Trophoblast cell (in vitro differentiated cells and primary cell): Measurements from ENCODE around the gene ADARB2.

Source experiments
- DNase-seq, 2 donors: peaks; one replicate each; pipeline ENCODE4 v3.0.0-alpha.2; 2016
- H2AFZ ChIP-seq: 2 replicates; pipeline ENCODE4 v1.6.1; 2013; ENCODE audit warnings: low read length, moderate library complexity, mild to moderate bottlenecking; ENCODE audit not compliant: insufficient read depth, poor library complexity
- H2AK5ac ChIP-seq: 2 replicates; pipeline ENCODE4 v1.6.1; 2013; ENCODE audit warnings: mild to moderate bottlenecking, low read length
- H2BK120ac ChIP-seq: 2 replicates; pipeline ENCODE4 v1.6.1; 2013; ENCODE audit warnings: low read length, mild to moderate bottlenecking, moderate library complexity; ENCODE audit not compliant: insufficient read depth, poor library complexity
- H2BK12ac ChIP-seq: 2 replicates; pipeline ENCODE4 v1.6.1; 2013; ENCODE audit warnings: mild to moderate bottlenecking, low read length, moderate library complexity
- H2BK5ac ChIP-seq: 2 replicates; pipeline ENCODE4 v1.6.1; 2013; ENCODE audit warnings: low read length, low read depth, moderate library complexity, mild to moderate bottlenecking; ENCODE audit not compliant: poor library complexity
- H3K14ac ChIP-seq: 2 replicates; pipeline ENCODE4 v1.6.1; 2013; ENCODE audit warnings: mild to moderate bottlenecking, low read length
- H3K18ac ChIP-seq: 2 replicates; pipeline ENCODE4 v1.6.1; 2013; ENCODE audit warnings: mild to moderate bottlenecking, low read length
- H3K23ac ChIP-seq: 2 replicates; pipeline ENCODE4 v1.6.1; 2013; ENCODE audit warnings: low read length
- H3K27ac ChIP-seq: 2 replicates; pipeline ENCODE4 v1.5.1; 2013; ENCODE audit warnings: low read depth, mild to moderate bottlenecking, inconsistent platforms, low read length, moderate library complexity
- H3K27me3 ChIP-seq: 2 replicates; pipeline ENCODE4 v1.6.1; 2013; ENCODE audit warnings: inconsistent platforms, mild to moderate bottlenecking, low read length, moderate library complexity; ENCODE audit not compliant: insufficient read depth
- H3K36me3 ChIP-seq, 2 experiments: 1 replicate in 1 of 2; 2 replicates in 1 of 2; pipeline ENCODE4 v1.6.1; 2013; ENCODE audit warnings: low read length in 2 of 2, mild to moderate bottlenecking in 2 of 2, moderate library complexity in 1 of 2; ENCODE audit not compliant: insufficient read depth in 2 of 2, control insufficient read depth in 1 of 2
- H3K4ac ChIP-seq: 2 replicates; pipeline ENCODE4 v1.6.1; 2013; ENCODE audit warnings: low read depth, mild to moderate bottlenecking, low read length, moderate library complexity
- H3K4me1 ChIP-seq, 2 experiments: 1 replicate in 1 of 2; 2 replicates in 1 of 2; pipeline ENCODE4 v1.6.1; 2013; ENCODE audit warnings: low read length in 2 of 2, mild to moderate bottlenecking in 2 of 2, moderate library complexity in 1 of 2; ENCODE audit not compliant: insufficient read depth in 2 of 2, control insufficient read depth in 1 of 2
- H3K4me2 ChIP-seq: 2 replicates; pipeline ENCODE4 v1.6.1; 2013; ENCODE audit warnings: inconsistent platforms, mild to moderate bottlenecking, low read length, moderate library complexity
- H3K4me3 ChIP-seq: 2 replicates; pipeline ENCODE4 v1.5.1; 2013; ENCODE audit warnings: mild to moderate bottlenecking, low read depth, low read length, inconsistent platforms
- H3K79me1 ChIP-seq: one replicate; pipeline ENCODE4 v1.6.1; 2013; ENCODE audit warnings: low read length
- H3K79me2 ChIP-seq: 2 replicates; pipeline ENCODE4 v1.6.1; 2013; ENCODE audit warnings: low read length, mild to moderate bottlenecking; ENCODE audit not compliant: control insufficient read depth, insufficient read depth, poor library complexity
- H3K9ac ChIP-seq: 2 replicates; pipeline ENCODE4 v1.6.1; 2013; ENCODE audit warnings: mild to moderate bottlenecking, low read length
- H3K9me3 ChIP-seq: 2 replicates; pipeline ENCODE4 v1.6.1; 2013; ENCODE audit warnings: low read depth, mild to moderate bottlenecking, control low read depth, inconsistent platforms, low read length; ENCODE audit not compliant: insufficient read depth
- H4K12ac ChIP-seq: 2 replicates; pipeline ENCODE4 v1.6.1; 2013; ENCODE audit warnings: low read depth, mild to moderate bottlenecking, low read length, moderate library complexity
- H4K8ac ChIP-seq: 2 replicates; pipeline ENCODE4 v1.6.1; 2013; ENCODE audit warnings: low read depth, mild to moderate bottlenecking, low read length, moderate library complexity
- H4K91ac ChIP-seq: one replicate; pipeline ENCODE4 v1.6.1; 2013; ENCODE audit warnings: low read depth, mild to moderate bottlenecking, low read length, moderate library complexity
- WGBS: extraction: QIAGEN DNeasy Blood & Tissue Kit; methylation state at CpG from one replicate; pipeline ENCODE4 v1.1.7; 2013; ENCODE audit warnings: missing lambda C conversion rate; ENCODE audit not compliant: insufficient read length, insufficient coverage; ENCODE audit errors: extremely low coverage; 5-methylcytosine and 5-hydroxymethylcytosine counted together

The ADARB2 gene

DNA sequence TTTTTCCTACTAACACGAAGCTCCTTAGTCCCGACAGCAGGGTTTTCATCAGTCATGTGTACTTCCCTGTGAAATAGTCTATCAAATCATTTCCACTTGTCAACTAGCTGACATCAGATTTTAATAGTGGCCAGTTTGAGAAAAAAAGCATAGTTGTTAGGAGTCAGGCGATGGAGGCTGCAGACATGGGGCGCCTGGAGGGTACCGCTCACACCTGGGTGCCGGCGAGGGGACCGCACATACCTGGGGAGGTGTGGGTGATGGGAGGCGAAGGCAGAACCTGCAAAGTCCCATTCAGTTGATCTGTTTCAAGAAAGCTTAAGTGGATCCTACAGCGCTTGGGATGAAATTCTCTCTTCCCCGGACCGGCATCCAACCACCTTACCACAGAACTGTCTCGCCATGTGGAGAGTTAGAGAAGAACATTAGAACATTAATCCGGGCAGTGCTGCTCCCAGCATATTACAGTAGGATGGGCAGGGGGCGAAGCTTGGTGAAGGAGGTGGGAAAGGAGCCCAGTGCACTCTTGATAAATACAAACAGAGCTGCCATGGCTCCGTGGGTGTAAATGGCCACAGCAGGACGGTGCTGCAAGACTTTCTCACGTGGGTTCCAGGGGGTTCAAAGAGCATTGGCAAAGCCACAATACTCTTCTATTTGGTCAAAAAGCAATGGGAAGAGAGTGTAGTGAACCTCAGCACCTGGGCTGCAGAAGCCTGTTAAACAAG lies 24.2 kb downstream of the ADARB2 start:
- Histone ChIP-seq H2BK5ac (no peak overlapping the region), H3K4me3 (no peak overlapping the region), H2BK120ac (no peak overlapping the region), H4K91ac (no peak overlapping the region), H4K12ac (no peak overlapping the region), H3K9me3 (no peaks in the 10 kb centered on the region), H2AFZ (no peak overlapping the region), H3K36me3 (no peaks in the 10 kb centered on the region), H3K4me1 (peaks cover 0 to 2% of the 10 kb centered on the region in 2 experiments), H2AK5ac (no peak overlapping the region), H3K14ac (no peak overlapping the region), H3K23ac (no peak overlapping the region), H3K4me2 (no peak overlapping the region), H3K18ac (no peak overlapping the region), H3K79me1 (no peaks in the 10 kb centered on the region), H3K4ac (no peak overlapping the region), H3K9ac (no peak overlapping the region), H3K79me2 (no peaks in the 10 kb centered on the region), H4K8ac (no peak overlapping the region), H2BK12ac (no peak overlapping the region), H3K27ac (no peak overlapping the region), H3K27me3 (no peaks in the 10 kb centered on the region)
- DNase-seq = no peak
- whole genome bisulfite sequencing = no CpG with 5 or more reads among the region's 18 CpGs

DNA sequence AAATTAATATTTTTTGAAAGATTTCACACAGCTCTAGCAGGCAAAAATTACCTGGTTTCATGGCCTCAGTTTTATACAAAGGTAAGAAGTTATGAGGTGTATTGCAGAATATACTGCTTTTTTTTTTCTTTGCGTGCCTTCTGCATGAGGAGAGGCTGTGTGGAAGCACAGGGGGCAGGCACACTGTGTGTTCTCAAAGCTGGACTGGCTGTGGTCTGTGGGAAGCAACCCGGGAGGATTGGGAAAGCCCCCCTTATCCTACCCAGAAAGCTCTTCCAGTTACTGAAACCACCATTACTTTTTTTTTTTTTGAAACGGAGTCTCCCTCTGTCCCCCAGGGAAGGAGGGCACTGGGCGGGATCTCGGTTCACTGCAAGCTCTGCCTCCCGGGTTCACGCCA lies 25.0 kb downstream of the ADARB2 start:
- Histone ChIP-seq H3K4ac (no peak overlapping the region), H3K23ac (no peak overlapping the region), H4K8ac (no peak overlapping the region), H2BK12ac (no peak overlapping the region), H2BK120ac (no peak overlapping the region), H3K4me3 (no peak overlapping the region), H4K12ac (no peak overlapping the region), H3K36me3 (no peaks in the 10 kb centered on the region), H3K27me3 (no peaks in the 10 kb centered on the region), H2BK5ac (no peak overlapping the region), H3K4me2 (no peak overlapping the region), H3K9ac (no peak overlapping the region), H3K9me3 (no peaks in the 10 kb centered on the region), H4K91ac (no peak overlapping the region), H3K18ac (no peak overlapping the region), H3K79me2 (no peaks in the 10 kb centered on the region), H2AK5ac (no peak overlapping the region), H3K79me1 (no peaks in the 10 kb centered on the region), H3K14ac (no peak overlapping the region), H3K4me1 (peaks cover 0 to 2% of the 10 kb centered on the region in 2 experiments), H3K27ac (no peak overlapping the region), H2AFZ (no peak overlapping the region)
- no peak for DNase-seq
- no CpG with 5 or more reads among the region's 7 CpGs for WGBS

DNA sequence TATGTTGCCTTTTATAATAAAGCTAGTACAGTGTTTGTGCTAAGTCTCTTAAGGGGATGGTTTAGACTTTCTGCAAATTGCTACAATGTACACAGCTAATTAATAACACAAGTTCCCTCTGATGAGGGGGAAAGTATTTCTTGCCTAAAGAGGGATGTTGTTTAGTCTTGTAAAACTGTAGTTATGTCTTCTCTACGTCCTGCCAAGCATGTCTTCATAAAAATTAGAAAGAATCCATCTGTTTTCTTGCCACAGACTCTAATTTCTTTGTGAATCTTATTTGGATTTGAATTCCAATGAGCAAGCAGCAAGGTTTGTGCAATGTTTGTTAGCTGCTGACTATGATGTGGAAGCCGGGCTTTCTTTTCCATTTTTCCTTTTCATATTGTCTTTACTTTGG lies 28.2 kb downstream of the ADARB2 start:
- H3K9ac ChIP-seq = no peak overlapping the region
- no peak overlapping the region for H2BK5ac ChIP-seq
- no peaks in the 10 kb centered on the region for H3K79me1 ChIP-seq
- no peaks in the 10 kb centered on the region for H3K27me3 ChIP-seq
- no peak for DNase-seq
- no peak overlapping the region for H4K91ac ChIP-seq
- H2BK12ac ChIP-seq = no peak overlapping the region
- H3K23ac ChIP-seq = no peak overlapping the region
- H4K8ac ChIP-seq = no peak overlapping the region
- no peaks in the 10 kb centered on the region for H3K4me1 ChIP-seq
- no peak overlapping the region for H2AK5ac ChIP-seq
- no peak overlapping the region for H4K12ac ChIP-seq
- H3K4ac ChIP-seq = no peak overlapping the region
- no peaks in the 10 kb centered on the region for H3K36me3 ChIP-seq
- H3K9me3 ChIP-seq = peaks cover 6% of the 10 kb centered on the region
- WGBS = no CpG with 5 or more reads among the region's 2 CpGs
- H3K18ac ChIP-seq = no peak overlapping the region
- no peak overlapping the region for H3K4me2 ChIP-seq
- H3K4me3 ChIP-seq = no peak overlapping the region
- no peak overlapping the region for H3K14ac ChIP-seq
- H3K27ac ChIP-seq = no peak overlapping the region
- no peaks in the 10 kb centered on the region for H3K79me2 ChIP-seq
- H2AFZ ChIP-seq = no peak overlapping the region
- H2BK120ac ChIP-seq = no peak overlapping the region

DNA sequence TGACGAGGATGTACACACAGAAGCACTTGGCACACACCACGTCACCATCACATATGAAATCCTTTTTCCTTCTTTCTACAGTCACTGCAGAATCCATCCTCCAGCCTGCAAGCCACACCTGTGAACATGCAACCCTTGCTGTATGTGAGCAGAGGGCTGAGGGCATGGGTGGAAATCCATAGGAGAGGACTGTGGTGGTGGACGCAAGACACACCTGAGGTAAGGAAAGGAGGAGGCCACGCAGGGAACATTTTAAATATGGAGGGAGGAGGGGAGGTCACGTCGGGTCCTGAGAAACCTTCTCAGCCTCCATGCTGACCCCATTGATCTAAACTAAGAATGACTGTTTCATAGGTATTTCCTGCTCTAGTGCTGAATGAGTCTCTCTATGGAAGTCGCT lies 28.6 kb downstream of the ADARB2 start:
- H3K9ac ChIP-seq = no peak overlapping the region
- H3K4me1 ChIP-seq = no peaks in the 10 kb centered on the region
- H3K18ac ChIP-seq = no peak overlapping the region
- H4K12ac ChIP-seq = no peak overlapping the region
- no peak overlapping the region for H2BK12ac ChIP-seq
- no peak overlapping the region for H2AK5ac ChIP-seq
- WGBS = no CpG with 5 or more reads among the region's 7 CpGs
- H3K23ac ChIP-seq = no peak overlapping the region
- H3K36me3 ChIP-seq = no peaks in the 10 kb centered on the region
- H3K79me2 ChIP-seq = no peaks in the 10 kb centered on the region
- DNase-seq = no peak
- no peak overlapping the region for H4K91ac ChIP-seq
- no peak overlapping the region for H2AFZ ChIP-seq
- no peak overlapping the region for H3K14ac ChIP-seq
- H3K27me3 ChIP-seq = no peaks in the 10 kb centered on the region
- no peak overlapping the region for H3K4me2 ChIP-seq
- H3K27ac ChIP-seq = no peak overlapping the region
- no peak overlapping the region for H2BK5ac ChIP-seq
- no peaks in the 10 kb centered on the region for H3K79me1 ChIP-seq
- H2BK120ac ChIP-seq = no peak overlapping the region
- H3K9me3 ChIP-seq = peaks cover 8% of the 10 kb centered on the region
- H3K4me3 ChIP-seq = no peak overlapping the region
- no peak overlapping the region for H4K8ac ChIP-seq
- H3K4ac ChIP-seq = no peak overlapping the region
